Measurements from ENCODE around the gene CCP110.

Gene CCP110

GRCh38 chr16:19595043-19595767, 71.5 kb downstream of the CCP110 start:
- FAIRE-seq = no peak
- no peak for DNase-seq (ENCODE audit: insufficient read length, low spot score)

- no peak for FAIRE-seq
- DNase-seq (ENCODE audit: insufficient read length, low spot score) = no peak
Measured at GRCh38 chr16:19598805-19599510, 75.2 kb downstream of the CCP110 start.

GRCh38 chr16:19599968-19600716, 76.4 kb downstream of the CCP110 start:
- DNase-seq (ENCODE audit: insufficient read length, low spot score) = no peak

GRCh38 chr16:19601083-19601976, 77.6 kb downstream of the CCP110 start:
- DNase-seq (ENCODE audit: insufficient read length, low spot score) = peak; percentile 10
- FAIRE-seq = no peak

More at GRCh38 chr16:19599968-19600716, 76.4 kb downstream of the CCP110 start:
- FAIRE-seq = no peak

Data from GM19239 (cell line).